SK-N-SH treated with all-trans-retinoic acid at 6 μM for 48 hours (cell line): ENCODE results near the gene RNF175.

Source experiments
- ATAC-seq: fragments of 200-7000 bp; cut with Tn5 transposase; 3 replicates; pipeline ENCODE4 v1.9.1; 2020; ENCODE audit warnings: mild to moderate bottlenecking, moderate library complexity
- ARNTL ChIP-seq: fragments of 450-650 bp; formaldehyde crosslinking; IDR thresholded peaks from 2 replicates; pipeline ENCODE4 v1.5.0; 2020; ENCODE audit warnings: low read depth, mild to moderate bottlenecking, moderate library complexity, borderline replicate concordance
- BACH2 ChIP-seq: fragments of 250-450 bp; sonication (Bioruptor Pico); IDR thresholded peaks from 2 replicates; pipeline ENCODE4 v1.9.0; 2021; ENCODE audit warnings: mild to moderate bottlenecking, borderline replicate concordance
- CSDC2 ChIP-seq: fragments of 250-450 bp; sonication (Bioruptor Pico); IDR thresholded peaks from 2 replicates; pipeline ENCODE4 v1.5.0; 2020; ENCODE audit warnings: mild to moderate bottlenecking, moderate library complexity
- ESRRG ChIP-seq: fragments of 250-450 bp; sonication (Bioruptor Pico); IDR thresholded peaks from 2 replicates; pipeline ENCODE4 v1.6.1; 2021; ENCODE audit warnings: mild to moderate bottlenecking
- GLIS3 ChIP-seq: fragments of 250-450 bp; sonication (Bioruptor Pico); IDR thresholded peaks from 2 replicates; pipeline ENCODE4 v1.5.0; 2020; ENCODE audit warnings: mild to moderate bottlenecking, moderate library complexity
- ISL1 ChIP-seq: fragments of 250-450 bp; sonication (Bioruptor Pico); IDR thresholded peaks from 2 replicates; pipeline ENCODE4 v2.1.2; 2022; ENCODE audit warnings: mild to moderate bottlenecking, moderate library complexity
- OSR1 ChIP-seq: fragments of 250-450 bp; sonication (Bioruptor Pico); IDR thresholded peaks from 2 replicates; pipeline ENCODE4 v1.8.0; 2022; ENCODE audit warnings: moderate library complexity, mild to moderate bottlenecking, inconsistent platforms
- PPARA ChIP-seq: fragments of 250-450 bp; sonication (Bioruptor Pico); IDR thresholded peaks from 2 replicates; pipeline ENCODE4 v1.5.0; 2020; ENCODE audit warnings: mild to moderate bottlenecking, borderline replicate concordance
- RARB ChIP-seq: fragments of 250-450 bp; sonication (Bioruptor Pico); IDR thresholded peaks from 2 replicates; pipeline ENCODE4 v1.8.0; 2021; ENCODE audit warnings: mild to moderate bottlenecking, moderate library complexity
- SNAI2 ChIP-seq: fragments of 250-450 bp; sonication (Bioruptor Pico); IDR thresholded peaks from 2 replicates; pipeline ENCODE4 v1.5.0; 2020; ENCODE audit warnings: mild to moderate bottlenecking, moderate library complexity
- TOX ChIP-seq: fragments of 250-450 bp; sonication (Bioruptor Pico); IDR thresholded peaks from 2 replicates; pipeline ENCODE4 v1.8.0; 2021; ENCODE audit warnings: mild to moderate bottlenecking, moderate library complexity, borderline replicate concordance
- ZFP3 ChIP-seq: fragments of 250-450 bp; sonication (Bioruptor Pico); IDR thresholded peaks from 2 replicates; pipeline ENCODE4 v1.5.0; 2020; ENCODE audit warnings: mild to moderate bottlenecking, moderate library complexity
- ZFP30 ChIP-seq: fragments of 450-650 bp; formaldehyde crosslinking; IDR thresholded peaks from 2 replicates; pipeline ENCODE4 v1.5.0; 2022; ENCODE audit warnings: mild to moderate bottlenecking, moderate library complexity
- ZNF70 ChIP-seq: fragments of 450-650 bp; formaldehyde crosslinking; IDR thresholded peaks from 2 replicates; pipeline ENCODE4 v1.5.0; 2020; ENCODE audit warnings: mild to moderate bottlenecking, moderate library complexity
- ZNF8 ChIP-seq: fragments of 450-650 bp; formaldehyde crosslinking; IDR thresholded peaks from 2 replicates; pipeline ENCODE4 v1.5.0; 2020; ENCODE audit warnings: mild to moderate bottlenecking, moderate library complexity
- TF ChIP-seq, protein P1 (sequence below): fragments of 250-450 bp; sonication (Bioruptor Pico); IDR thresholded peaks from 2 replicates; pipeline ENCODE4 v1.5.0; 2020; ENCODE audit warnings: mild to moderate bottlenecking, moderate library complexity
- TF ChIP-seq, protein P2 (sequence below): fragments of 250-450 bp; sonication (Bioruptor Pico); IDR thresholded peaks from 2 replicates; pipeline ENCODE4 v1.5.1; 2020; ENCODE audit warnings: low read depth, mild to moderate bottlenecking, moderate library complexity
- TF ChIP-seq, protein P3 (sequence below): fragments of 250-450 bp; sonication (Bioruptor Pico); IDR thresholded peaks from 2 replicates; pipeline ENCODE4 v1.8.0; 2020; ENCODE audit warnings: mild to moderate bottlenecking, moderate library complexity, borderline replicate concordance
- TF ChIP-seq, protein P4 (sequence below): fragments of 250-450 bp; sonication (Bioruptor Pico); IDR thresholded peaks from 2 replicates; pipeline ENCODE4 v1.8.0; 2021; ENCODE audit warnings: low read depth, mild to moderate bottlenecking, moderate library complexity, borderline replicate concordance

RNF175 gene

DNA sequence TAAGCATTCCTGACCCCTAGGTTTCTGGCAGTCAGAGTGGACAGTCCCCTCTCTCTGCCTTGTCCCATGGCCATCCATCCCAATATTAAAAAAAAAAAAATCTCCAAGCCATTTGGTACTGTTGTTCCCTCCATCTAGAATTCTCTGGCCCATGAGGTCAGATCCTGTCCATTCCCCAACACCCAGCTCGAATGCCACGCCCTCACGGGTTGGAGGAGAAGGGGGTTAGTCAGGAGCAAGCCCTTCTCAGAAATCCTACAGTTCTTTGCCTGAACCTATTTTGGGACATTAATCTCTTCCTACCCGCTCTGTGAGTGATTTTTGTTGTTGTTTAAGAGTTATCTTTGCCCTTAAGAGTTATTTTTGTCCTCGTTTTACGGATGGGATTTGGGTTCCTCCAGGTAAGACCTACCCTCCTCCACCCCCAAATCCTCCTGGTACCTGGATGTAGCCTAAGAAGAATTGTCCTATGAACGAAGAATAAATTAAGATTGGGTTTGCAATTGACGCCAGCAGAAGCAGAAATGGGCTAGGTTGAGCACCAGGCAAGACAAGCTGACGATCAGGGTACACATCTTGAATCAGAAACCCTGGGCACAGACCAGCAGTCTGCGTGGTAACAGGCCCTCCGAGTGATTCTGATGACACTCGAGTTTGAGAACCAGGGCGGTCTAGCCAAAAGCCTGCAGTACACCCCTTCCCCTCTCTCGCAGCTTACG lies 977 bp downstream of the RNF175 start:
- ATAC-seq = peak; percentile 18; the same call in 1 of the 3 replicates
- no peak for TF ChIP-seq ZFP3
- TF ChIP-seq, protein P1, sequence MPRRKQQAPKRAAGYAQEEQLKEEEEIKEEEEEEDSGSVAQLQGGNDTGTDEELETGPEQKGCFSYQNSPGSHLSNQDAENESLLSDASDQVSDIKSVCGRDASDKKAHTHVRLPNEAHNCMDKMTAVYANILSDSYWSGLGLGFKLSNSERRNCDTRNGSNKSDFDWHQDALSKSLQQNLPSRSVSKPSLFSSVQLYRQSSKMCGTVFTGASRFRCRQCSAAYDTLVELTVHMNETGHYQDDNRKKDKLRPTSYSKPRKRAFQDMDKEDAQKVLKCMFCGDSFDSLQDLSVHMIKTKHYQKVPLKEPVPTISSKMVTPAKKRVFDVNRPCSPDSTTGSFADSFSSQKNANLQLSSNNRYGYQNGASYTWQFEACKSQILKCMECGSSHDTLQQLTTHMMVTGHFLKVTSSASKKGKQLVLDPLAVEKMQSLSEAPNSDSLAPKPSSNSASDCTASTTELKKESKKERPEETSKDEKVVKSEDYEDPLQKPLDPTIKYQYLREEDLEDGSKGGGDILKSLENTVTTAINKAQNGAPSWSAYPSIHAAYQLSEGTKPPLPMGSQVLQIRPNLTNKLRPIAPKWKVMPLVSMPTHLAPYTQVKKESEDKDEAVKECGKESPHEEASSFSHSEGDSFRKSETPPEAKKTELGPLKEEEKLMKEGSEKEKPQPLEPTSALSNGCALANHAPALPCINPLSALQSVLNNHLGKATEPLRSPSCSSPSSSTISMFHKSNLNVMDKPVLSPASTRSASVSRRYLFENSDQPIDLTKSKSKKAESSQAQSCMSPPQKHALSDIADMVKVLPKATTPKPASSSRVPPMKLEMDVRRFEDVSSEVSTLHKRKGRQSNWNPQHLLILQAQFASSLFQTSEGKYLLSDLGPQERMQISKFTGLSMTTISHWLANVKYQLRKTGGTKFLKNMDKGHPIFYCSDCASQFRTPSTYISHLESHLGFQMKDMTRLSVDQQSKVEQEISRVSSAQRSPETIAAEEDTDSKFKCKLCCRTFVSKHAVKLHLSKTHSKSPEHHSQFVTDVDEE = no peak
- no peak for TF ChIP-seq GLIS3 (CRISPR knock-in tag)
- TF ChIP-seq ZNF8 = no peak
- no peak for TF ChIP-seq ZNF70 (CRISPR knock-in tag)

DNA sequence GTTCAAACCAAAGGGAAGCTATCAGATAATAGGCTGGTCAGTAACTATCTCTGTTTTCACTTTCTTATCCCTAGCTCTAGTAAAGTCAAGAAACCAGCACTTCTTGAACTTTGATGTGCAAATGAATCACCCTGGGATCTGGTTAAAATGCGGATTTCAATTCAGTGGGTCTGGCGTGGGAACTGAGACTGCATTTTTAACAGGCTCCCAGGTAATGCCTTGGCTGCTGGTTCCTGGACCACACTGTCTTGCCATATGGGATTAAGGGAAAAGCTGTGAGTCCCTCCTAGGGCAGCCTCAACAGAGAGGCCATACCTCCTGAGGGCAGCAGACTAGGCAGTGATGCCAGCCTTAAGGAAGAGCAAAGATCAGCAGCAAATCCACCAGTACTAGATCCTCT lies 1.7 kb downstream of the RNF175 start:
- ATAC-seq = no peak
- TF ChIP-seq OSR1 (CRISPR knock-in tag) = no peak
- no peak for TF ChIP-seq CSDC2 (CRISPR knock-in tag)
- TF ChIP-seq ARNTL = no peak
- no peak for TF ChIP-seq GLIS3 (CRISPR knock-in tag)
- no peak for TF ChIP-seq SNAI2 (CRISPR knock-in tag)
- TF ChIP-seq ISL1 (CRISPR knock-in tag) = no peak
- TF ChIP-seq RARB (CRISPR knock-in tag) = no peak
- TF ChIP-seq TOX (CRISPR knock-in tag) = no peak
- TF ChIP-seq, protein P1 = no peak
- TF ChIP-seq, all 23 proteins: peak for 0

DNA sequence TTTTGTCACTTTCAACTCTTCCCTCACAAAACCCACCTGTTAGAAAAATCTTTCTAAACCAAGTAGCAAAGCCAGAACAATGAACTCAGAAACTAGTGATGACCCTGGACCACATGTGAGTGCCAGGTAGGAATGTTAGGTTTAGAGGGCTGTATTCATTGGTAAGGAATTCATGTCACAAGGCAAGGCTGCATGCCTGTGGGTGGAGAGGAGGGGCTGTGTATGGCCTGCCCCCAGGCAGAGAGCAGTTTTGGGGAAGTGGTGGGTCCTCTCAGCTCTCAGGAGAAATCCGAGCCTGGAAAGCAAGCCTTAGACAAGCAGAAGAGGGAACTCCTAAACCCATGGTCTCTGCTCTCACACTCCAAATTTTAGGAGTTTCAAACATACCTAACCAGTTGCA lies 2.4 kb downstream of the RNF175 start:
- no peak for TF ChIP-seq CSDC2 (CRISPR knock-in tag)
- TF ChIP-seq ARNTL = no peak
- no peak for TF ChIP-seq ZFP30 (CRISPR knock-in tag)
- TF ChIP-seq, protein P2, sequence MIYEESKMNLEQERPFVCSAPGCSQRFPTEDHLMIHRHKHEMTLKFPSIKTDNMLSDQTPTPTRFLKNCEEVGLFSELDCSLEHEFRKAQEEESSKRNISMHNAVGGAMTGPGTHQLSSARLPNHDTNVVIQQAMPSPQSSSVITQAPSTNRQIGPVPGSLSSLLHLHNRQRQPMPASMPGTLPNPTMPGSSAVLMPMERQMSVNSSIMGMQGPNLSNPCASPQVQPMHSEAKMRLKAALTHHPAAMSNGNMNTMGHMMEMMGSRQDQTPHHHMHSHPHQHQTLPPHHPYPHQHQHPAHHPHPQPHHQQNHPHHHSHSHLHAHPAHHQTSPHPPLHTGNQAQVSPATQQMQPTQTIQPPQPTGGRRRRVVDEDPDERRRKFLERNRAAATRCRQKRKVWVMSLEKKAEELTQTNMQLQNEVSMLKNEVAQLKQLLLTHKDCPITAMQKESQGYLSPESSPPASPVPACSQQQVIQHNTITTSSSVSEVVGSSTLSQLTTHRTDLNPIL (CRISPR knock-in tag) = no peak
- no peak for TF ChIP-seq GLIS3 (CRISPR knock-in tag)
- TF ChIP-seq OSR1 (CRISPR knock-in tag) = no peak
- TF ChIP-seq ESRRG (CRISPR knock-in tag) = no peak
- TF ChIP-seq SNAI2 (CRISPR knock-in tag) = no peak
- TF ChIP-seq BACH2 (CRISPR knock-in tag) = no peak
- TF ChIP-seq, protein P3, sequence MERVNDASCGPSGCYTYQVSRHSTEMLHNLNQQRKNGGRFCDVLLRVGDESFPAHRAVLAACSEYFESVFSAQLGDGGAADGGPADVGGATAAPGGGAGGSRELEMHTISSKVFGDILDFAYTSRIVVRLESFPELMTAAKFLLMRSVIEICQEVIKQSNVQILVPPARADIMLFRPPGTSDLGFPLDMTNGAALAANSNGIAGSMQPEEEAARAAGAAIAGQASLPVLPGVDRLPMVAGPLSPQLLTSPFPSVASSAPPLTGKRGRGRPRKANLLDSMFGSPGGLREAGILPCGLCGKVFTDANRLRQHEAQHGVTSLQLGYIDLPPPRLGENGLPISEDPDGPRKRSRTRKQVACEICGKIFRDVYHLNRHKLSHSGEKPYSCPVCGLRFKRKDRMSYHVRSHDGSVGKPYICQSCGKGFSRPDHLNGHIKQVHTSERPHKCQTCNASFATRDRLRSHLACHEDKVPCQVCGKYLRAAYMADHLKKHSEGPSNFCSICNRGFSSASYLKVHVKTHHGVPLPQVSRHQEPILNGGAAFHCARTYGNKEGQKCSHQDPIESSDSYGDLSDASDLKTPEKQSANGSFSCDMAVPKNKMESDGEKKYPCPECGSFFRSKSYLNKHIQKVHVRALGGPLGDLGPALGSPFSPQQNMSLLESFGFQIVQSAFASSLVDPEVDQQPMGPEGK (CRISPR knock-in tag) = no peak
- TF ChIP-seq, protein P4, sequence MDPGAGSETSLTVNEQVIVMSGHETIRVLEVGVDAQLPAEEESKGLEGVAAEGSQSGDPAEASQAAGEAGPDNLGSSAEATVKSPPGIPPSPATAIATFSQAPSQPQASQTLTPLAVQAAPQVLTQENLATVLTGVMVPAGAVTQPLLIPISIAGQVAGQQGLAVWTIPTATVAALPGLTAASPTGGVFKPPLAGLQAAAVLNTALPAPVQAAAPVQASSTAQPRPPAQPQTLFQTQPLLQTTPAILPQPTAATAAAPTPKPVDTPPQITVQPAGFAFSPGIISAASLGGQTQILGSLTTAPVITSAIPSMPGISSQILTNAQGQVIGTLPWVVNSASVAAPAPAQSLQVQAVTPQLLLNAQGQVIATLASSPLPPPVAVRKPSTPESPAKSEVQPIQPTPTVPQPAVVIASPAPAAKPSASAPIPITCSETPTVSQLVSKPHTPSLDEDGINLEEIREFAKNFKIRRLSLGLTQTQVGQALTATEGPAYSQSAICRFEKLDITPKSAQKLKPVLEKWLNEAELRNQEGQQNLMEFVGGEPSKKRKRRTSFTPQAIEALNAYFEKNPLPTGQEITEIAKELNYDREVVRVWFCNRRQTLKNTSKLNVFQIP = no peak
- TF ChIP-seq PPARA = no peak
- no peak for TF ChIP-seq RARB (CRISPR knock-in tag)
- no peak for TF ChIP-seq ZNF70 (CRISPR knock-in tag)
- TF ChIP-seq ZFP3 = no peak
- no peak for ATAC-seq
